Measurements from ENCODE around the gene PSENEN. TPM values are rescaled to one million over a fixed set of nuclear protein-coding genes. Genes with fewer than 3 reads are reported as not detected.

PSENEN gene
- total and polyA plus RNA-seq, 9 of the 15 experiments (the other 6 are each of a cell fraction or from before 2014, with no cell fraction given): 34.5 to 299 (median 61.1) TPM

GRCh38 chr19:35715981-35716800 lies 29.3 kb upstream of the PSENEN start (continued):
- TF ChIP-seq EWSR1 (IDR thresholded peaks at IDR 0.05; ENCODE audit: borderline replicate concordance, low read depth, partially characterized antibody) (no peak), PRMT5 (CRISPR knock-in tag; IDR thresholded peaks at IDR 0.05) (no peak), ZNF695 (CRISPR knock-in tag; IDR thresholded peaks at IDR 0.05) (no peak), MYBL2 (IDR thresholded peaks at IDR 0.05; ENCODE audit: low read depth) (no peak), MYBL2 (CRISPR knock-in tag; IDR thresholded peaks at IDR 0.05; ENCODE audit: borderline replicate concordance) (no peak), L3MBTL2 (IDR thresholded peaks at IDR 0.05) (peak; percentile 94), SRSF1 (IDR thresholded peaks at IDR 0.05; ENCODE audit: low read depth, low read length) (no peak), TAF9B (IDR thresholded peaks at IDR 0.05; ENCODE audit: partially characterized antibody) (no peak)

GRCh38 chr19:35716801-35717664 lies 28.4 kb upstream of the PSENEN start:
- TSS peak; percentile 90 for BruUV-seq (replicated peaks)
- H3K9me1 ChIP-seq (ENCODE audit: control insufficient read depth, insufficient read depth, low read length): no peaks in the 10 kb centered on the region
- peak overlapping the region; percentile 94 for H2AFZ ChIP-seq (ENCODE audit: low read depth, low read length)
- H3K9ac ChIP-seq (ENCODE audit: insufficient read depth in 1 of 2, low read depth in 2 of 2, low read length in 2 of 2): peak overlapping the region; percentile 78 to 91
- peaks cover 33% of the 10 kb centered on the region for H3K79me2 ChIP-seq (ENCODE audit: control insufficient read depth, insufficient read depth, low read length)
- peak; percentile 96 for FAIRE-seq
- intact Hi-C loops (cut with micrococcal nuclease): loop anchor here (1.0 to 2.0 kb wide), 4 partner anchors 24 to 214 kb away; no protein-coding TSS in a partner anchor
- H3K27me3 ChIP-seq (ENCODE audit: control insufficient read depth in 2 of 2, insufficient read depth in 2 of 2, low read length in 2 of 2): peaks cover 2 to 24% of the 10 kb centered on the region in 2 experiments; a peak in 4 of 5 replicates
- peak overlapping the region; percentile 96 for H3K4me3 ChIP-seq
- H4K20me1 ChIP-seq (replicated peaks; ENCODE audit: control insufficient read depth, insufficient read depth, low read length): 0 out of 2 replicates have a peak, but pooled peaks cover 11% of the 10 kb centered on the region
- H3K36me3 ChIP-seq (ENCODE audit: control insufficient read depth, insufficient read depth, low read length): peaks cover 25% of the 10 kb centered on the region; the same call in 2 of the 3 replicates
- peaks cover 14 to 64% of the 10 kb centered on the region in 2 experiments for H3K4me1 ChIP-seq (replicated peaks in 1 of 2; ENCODE audit: control insufficient read depth in 2 of 2, insufficient read depth in 2 of 2, low read length in 2 of 2)
- no peaks in the 10 kb centered on the region for H3K9me3 ChIP-seq (replicated peaks; ENCODE audit: control insufficient read depth, insufficient read depth, low read depth, low read length)
- peak; percentile 93 to 97 (median 94) for DNase-seq (ENCODE audit: extremely low read depth in 1 of 4, low spot score in 3 of 4)
- H3K4me2 ChIP-seq (ENCODE audit: insufficient read depth, low read length): peak overlapping the region; percentile 89
- WGBS (ENCODE audit: insufficient coverage, low coverage, missing lambda C conversion rate): under 1% methylated on average over 42 of the region's 77 CpGs
- H3K27ac ChIP-seq (ENCODE audit: extremely low read depth, low read depth, low read length): peak overlapping the region; percentile 79
- peak; percentile 92 for ATAC-seq
- ChIA-PET CTCF (ENCODE audit: low intra/inter-chr PET ratio) (interaction anchor here (0.6 to 3.0 kb wide), 13 partner anchors 16 to 650 kb away, joined by 3 to 76 read pairs (median 4); partner anchors contain the start of gene TMEM147), POLR2A (interaction anchor here (1.9 kb wide), 1 partner anchor 11 kb away, joined by 12 read pairs; no protein-coding TSS in a partner anchor)
- in situ Hi-C loops (cut with MboI): no loop called here
- TF ChIP-seq ZBTB33 (CRISPR knock-in tag; IDR thresholded peaks at IDR 0.05) (peak; percentile 45; the same call in 1 of the 2 replicates), ZMIZ1 (IDR thresholded peaks at IDR 0.05; ENCODE audit: low read depth in 2 of 2, low read length in 2 of 2) (no peak), HNRNPH1 (optimal IDR thresholded peaks at IDR 0.05; ENCODE audit: low read depth, low read length) (no peak)
